NB4 (cell line): ENCODE data around the gene INO80E.

Source experiments
- CTCF ChIP-seq: IDR thresholded peaks from one replicate; pipeline ENCODE4 v1.5.1; 2012; ENCODE audit warnings: low read depth, low read length
- POLR2A ChIP-seq: IDR thresholded peaks from 2 replicates; pipeline ENCODE4 v1.6.1; 2011; ENCODE audit warnings: mild to moderate bottlenecking; ENCODE audit not compliant: insufficient read length; ENCODE audit errors: extremely low read depth

- TF ChIP-seq CTCF: no peak
- peak; percentile 29 for TF ChIP-seq POLR2A
Observed at GRCh38 chr16:29995324-29995910, 624 bp upstream of the INO80E start, which contains the start of gene HIRIP3.
